HUES6 (cell line): ENCODE data around the gene SYTL2.

Source experiments
- H3K27ac ChIP-seq: 2 replicates; pipeline ENCODE4 v1.7.0; 2013; ENCODE audit warnings: low read depth, mild to moderate bottlenecking, low read length, inconsistent platforms
- H3K27me3 ChIP-seq: 2 replicates; pipeline ENCODE4 v1.6.1; 2013; ENCODE audit warnings: low read length; ENCODE audit not compliant: control insufficient read depth, insufficient read depth
- H3K36me3 ChIP-seq: 2 replicates; pipeline ENCODE4 v1.6.1; 2013; ENCODE audit warnings: low read length; ENCODE audit not compliant: control insufficient read depth, insufficient read depth
- H3K4me1 ChIP-seq: 2 replicates; pipeline ENCODE4 v1.6.1; 2013; ENCODE audit warnings: low read length; ENCODE audit not compliant: control insufficient read depth, insufficient read depth
- H3K4me3 ChIP-seq: 2 replicates; pipeline ENCODE4 v1.5.1; 2013; ENCODE audit warnings: low read depth, low read length
- H3K9ac ChIP-seq: one replicate; pipeline ENCODE4 v1.6.1; 2013; ENCODE audit warnings: mild to moderate bottlenecking, low read length
- H3K9me3 ChIP-seq: 2 replicates; pipeline ENCODE4 v1.6.1; 2013; ENCODE audit warnings: low read depth, low read length; ENCODE audit not compliant: control insufficient read depth, insufficient read depth

The SYTL2 gene

GRCh38 chr11:85725510-85726258 is 85.3 kb downstream of the SYTL2 start:
- Histone ChIP-seq H3K4me3 (no peak overlapping the region), H3K4me1 (0 out of 2 replicates have a peak, but pooled peaks cover 4% of the 10 kb centered on the region), H3K27me3 (no peaks in the 10 kb centered on the region), H3K27ac (peak overlapping the region; percentile 29; the same call in 1 of the 2 replicates), H3K9me3 (peaks cover 6% of the 10 kb centered on the region), H3K9ac (no peak overlapping the region), H3K36me3 (no peaks in the 10 kb centered on the region)

GRCh38 chr11:85724748-85725465 is 86.0 kb downstream of the SYTL2 start:
- Histone ChIP-seq H3K27ac (no peak overlapping the region), H3K27me3 (no peaks in the 10 kb centered on the region), H3K36me3 (no peaks in the 10 kb centered on the region), H3K9me3 (peaks cover 6% of the 10 kb centered on the region), H3K4me3 (no peak overlapping the region), H3K4me1 (peaks cover 9% of the 10 kb centered on the region), H3K9ac (no peak overlapping the region)

GRCh38 chr11:85723088-85723487 is 87.9 kb downstream of the SYTL2 start:
- Histone ChIP-seq H3K27ac (no peak overlapping the region), H3K36me3 (no peaks in the 10 kb centered on the region), H3K9ac (no peak overlapping the region), H3K27me3 (no peaks in the 10 kb centered on the region), H3K4me1 (peaks cover 27% of the 10 kb centered on the region), H3K4me3 (no peak overlapping the region), H3K9me3 (peaks cover 6% of the 10 kb centered on the region)

- no peak overlapping the region for H3K4me3 ChIP-seq
- no peak overlapping the region for H3K9ac ChIP-seq
- peaks cover 37% of the 10 kb centered on the region for H3K4me1 ChIP-seq
- no peak overlapping the region for H3K27ac ChIP-seq
- H3K36me3 ChIP-seq, result no peaks in the 10 kb centered on the region
- H3K9me3 ChIP-seq, result peaks cover 6% of the 10 kb centered on the region
- H3K27me3 ChIP-seq, result no peaks in the 10 kb centered on the region
Measured at GRCh38 chr11:85721191-85721590, 89.8 kb downstream of the SYTL2 start.

GRCh38 chr11:85718991-85719807 is 91.7 kb downstream of the SYTL2 start:
- Histone ChIP-seq H3K27ac (peak overlapping the region; percentile 47), H3K9me3 (no peaks in the 10 kb centered on the region), H3K4me1 (peaks cover 34% of the 10 kb centered on the region), H3K36me3 (no peaks in the 10 kb centered on the region), H3K4me3 (peak overlapping the region; percentile 11), H3K9ac (peak overlapping the region; percentile 3), H3K27me3 (no peaks in the 10 kb centered on the region)

- Histone ChIP-seq H3K4me3 (peak overlapping the region; percentile 3), H3K27ac (peak overlapping the region; percentile 11; the same call in 1 of the 2 replicates), H3K36me3 (no peaks in the 10 kb centered on the region), H3K4me1 (peaks cover 34% of the 10 kb centered on the region), H3K9me3 (no peaks in the 10 kb centered on the region), H3K9ac (peak overlapping the region; percentile 3), H3K27me3 (no peaks in the 10 kb centered on the region)
Measured at GRCh38 chr11:85718126-85718943, 92.6 kb downstream of the SYTL2 start.

- Histone ChIP-seq H3K27me3 (no peaks in the 10 kb centered on the region), H3K9me3 (no peaks in the 10 kb centered on the region), H3K36me3 (no peaks in the 10 kb centered on the region), H3K27ac (no peak overlapping the region), H3K4me3 (no peak overlapping the region), H3K9ac (no peak overlapping the region), H3K4me1 (peaks cover 34% of the 10 kb centered on the region)
Measured at GRCh38 chr11:85717429-85717828, 93.5 kb downstream of the SYTL2 start.

- no peak overlapping the region for H3K9ac ChIP-seq
- H3K9me3 ChIP-seq, result no peaks in the 10 kb centered on the region
- no peak overlapping the region for H3K27ac ChIP-seq
- no peaks in the 10 kb centered on the region for H3K27me3 ChIP-seq
- no peaks in the 10 kb centered on the region for H3K36me3 ChIP-seq
- H3K4me1 ChIP-seq, result peaks cover 10% of the 10 kb centered on the region
- no peak overlapping the region for H3K4me3 ChIP-seq
Measured at GRCh38 chr11:85712953-85713352, 98.0 kb downstream of the SYTL2 start.

- Histone ChIP-seq H3K4me3 (no peak overlapping the region), H3K9me3 (no peaks in the 10 kb centered on the region)
Measured at GRCh38 chr11:85710917-85711316, 100.0 kb downstream of the SYTL2 start.

GRCh38 chr11:85709941-85710702 is 100.8 kb downstream of the SYTL2 start:
- Histone ChIP-seq H3K4me3 (no peak overlapping the region), H3K36me3 (no peaks in the 10 kb centered on the region), H3K9ac (no peak overlapping the region), H3K9me3 (no peaks in the 10 kb centered on the region), H3K4me1 (no peaks in the 10 kb centered on the region), H3K27me3 (no peaks in the 10 kb centered on the region), H3K27ac (no peak overlapping the region)

More at GRCh38 chr11:85710917-85711316, 100.0 kb downstream of the SYTL2 start:
- Histone ChIP-seq H3K27ac (no peak overlapping the region), H3K9ac (no peak overlapping the region), H3K4me1 (no peaks in the 10 kb centered on the region), H3K36me3 (no peaks in the 10 kb centered on the region), H3K27me3 (no peaks in the 10 kb centered on the region)
